HUES64 (cell line): ENCODE data around the gene TCEA2.
"Not testable (repeated sequence)": the region's sequence is repeated elsewhere in the genome, so short reads cannot be mapped to it uniquely, and the experiment has no call there.

Experiments
- H3K27ac ChIP-seq: 2 replicates; pipeline ENCODE4 v1.7.0; 2013; ENCODE audit warnings: low read depth, low read length, inconsistent platforms
- H3K27me3 ChIP-seq: 2 replicates; pipeline ENCODE4 v1.6.1; 2013; ENCODE audit warnings: mild to moderate bottlenecking, low read length; ENCODE audit not compliant: insufficient read depth
- H3K36me3 ChIP-seq: 2 replicates; pipeline ENCODE4 v1.6.1; 2013; ENCODE audit warnings: mild to moderate bottlenecking, low read length; ENCODE audit not compliant: insufficient read depth
- H3K4me1 ChIP-seq: 2 replicates; pipeline ENCODE4 v1.6.1; 2013; ENCODE audit warnings: mild to moderate bottlenecking, low read length, moderate library complexity; ENCODE audit not compliant: insufficient read depth
- H3K4me3 ChIP-seq: 2 replicates; pipeline ENCODE4 v1.5.1; 2013; ENCODE audit warnings: mild to moderate bottlenecking, low read length, moderate library complexity
- H3K9ac ChIP-seq: 2 replicates; pipeline ENCODE4 v1.6.1; 2013; ENCODE audit warnings: mild to moderate bottlenecking, low read depth, low read length
- H3K9me3 ChIP-seq: 2 replicates; pipeline ENCODE4 v1.6.1; 2013; ENCODE audit warnings: low read depth, low read length; ENCODE audit not compliant: insufficient read depth
- WGBS: fragments of 150-250, 120-280 bp; methylation state at CpG from one replicate; pipeline ENCODE4 v1.1.7; 2013; ENCODE audit warnings: missing lambda C conversion rate; 5-methylcytosine and 5-hydroxymethylcytosine counted together

TCEA2 gene

GRCh38 chr20:64083378-64083803 lies 20.4 kb downstream of the TCEA2 start:
- Histone ChIP-seq H3K27me3 (peaks cover 62% of the 10 kb centered on the region), H3K27ac (no peak overlapping the region), H3K4me3 (peak overlapping the region; percentile 64), H3K9ac (peak overlapping the region; percentile 66), H3K36me3 (no peaks in the 10 kb centered on the region), H3K9me3 (no peaks in the 10 kb centered on the region), H3K4me1 (peaks cover 12% of the 10 kb centered on the region)
- 1% methylated on average over 52 of the region's 52 CpGs for WGBS

DNA sequence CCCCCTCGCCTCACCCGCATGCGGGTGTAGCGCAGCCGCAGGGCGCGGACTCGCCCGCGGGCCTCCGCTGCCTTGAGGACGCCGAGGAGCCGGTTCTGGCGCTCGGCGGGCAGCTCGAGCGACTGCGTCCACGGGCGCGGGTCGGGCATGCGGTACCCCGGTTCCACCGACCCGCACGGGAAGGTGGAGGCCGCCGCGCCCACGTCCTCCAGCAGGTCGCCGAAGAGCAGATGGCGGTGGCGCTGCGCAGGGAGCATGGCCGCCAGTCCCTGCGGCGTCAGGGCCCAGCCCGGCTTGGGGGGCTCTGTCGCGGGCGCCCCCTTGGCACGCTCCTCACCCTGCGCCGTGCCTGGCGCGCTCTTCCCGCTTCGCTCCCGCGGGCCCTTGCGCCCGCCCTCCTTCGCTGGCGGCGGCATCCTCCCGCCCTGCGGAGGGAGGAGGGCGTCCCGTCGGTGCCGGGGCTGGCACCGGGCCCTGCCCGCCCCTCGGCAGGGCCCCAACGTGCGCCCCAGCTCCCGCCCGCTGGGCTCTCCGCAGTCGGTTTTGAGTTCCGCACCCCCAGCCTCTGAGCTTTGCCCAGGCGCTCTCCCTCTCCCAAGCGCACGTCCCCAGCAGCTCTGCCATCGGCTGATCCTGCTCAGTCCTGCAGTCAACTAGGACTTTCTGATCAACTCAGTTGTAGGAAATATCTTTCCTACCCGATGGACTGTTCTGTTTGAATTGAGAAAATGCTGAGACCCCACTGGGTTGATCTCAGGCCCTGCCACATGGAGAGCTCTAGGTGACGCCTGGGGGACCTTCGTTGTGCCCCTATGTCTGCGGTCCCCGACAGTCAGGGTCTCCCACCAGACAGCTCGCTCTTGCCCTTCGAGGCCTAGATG lies 21.0 kb downstream of the TCEA2 start, which contains the start of gene LKAAEAR1:
Gene LKAAEAR1 (minus strand): TSS at position 595 of the 881 bp plus-strand sequence. CDS start 179 bp downstream, at position 416.
- no peak within 1 kb of the TSS for H3K27ac ChIP-seq
- peaks cover 62% of the 10 kb centered on the region for H3K27me3 ChIP-seq
- H3K36me3 ChIP-seq, result no peaks in the 10 kb centered on the region
- peak within 1 kb of the TSS; percentile 66 for H3K9ac ChIP-seq
- WGBS, result 3% methylated on average over 86 of the region's 86 CpGs
- H3K9me3 ChIP-seq, result no peaks in the 10 kb centered on the region
- H3K4me1 ChIP-seq, result peaks cover 6% of the 10 kb centered on the region
- H3K4me3 ChIP-seq, result peak within 1 kb of the TSS; percentile 64

DNA sequence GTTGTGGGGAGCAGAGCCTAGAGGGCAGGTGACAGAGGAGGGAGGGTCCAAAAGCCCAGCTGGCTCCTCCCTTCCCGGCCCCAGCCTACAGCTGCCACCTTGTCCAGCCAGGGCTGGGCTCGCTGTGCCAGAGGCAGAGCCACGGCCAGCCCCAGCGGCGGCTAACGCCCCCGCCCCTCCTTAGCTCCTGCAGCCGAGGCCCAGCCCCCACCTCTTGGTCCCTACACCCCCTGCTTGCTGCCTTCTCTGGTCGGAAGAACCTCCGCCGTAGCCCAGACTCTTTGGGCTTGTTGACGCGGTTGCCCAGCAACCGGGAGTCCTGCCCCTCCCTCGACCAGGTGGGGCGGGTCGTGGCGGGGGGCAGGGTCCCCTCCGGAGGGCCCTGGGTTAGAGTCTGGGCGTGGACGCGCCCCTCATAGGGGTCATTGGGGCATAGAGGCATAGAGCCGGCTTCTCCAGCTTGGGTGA lies 21.7 kb downstream of the TCEA2 start:
- Histone ChIP-seq H3K27ac (no peak overlapping the region), H3K27me3 (peaks cover 62% of the 10 kb centered on the region), H3K9me3 (no peaks in the 10 kb centered on the region), H3K9ac (no peak overlapping the region; the same call in 1 of the 2 replicates), H3K36me3 (no peaks in the 10 kb centered on the region), H3K4me1 (peaks cover 4% of the 10 kb centered on the region), H3K4me3 (peak overlapping the region; percentile 64)
- WGBS, result 12% methylated on average over 23 of the region's 23 CpGs

DNA sequence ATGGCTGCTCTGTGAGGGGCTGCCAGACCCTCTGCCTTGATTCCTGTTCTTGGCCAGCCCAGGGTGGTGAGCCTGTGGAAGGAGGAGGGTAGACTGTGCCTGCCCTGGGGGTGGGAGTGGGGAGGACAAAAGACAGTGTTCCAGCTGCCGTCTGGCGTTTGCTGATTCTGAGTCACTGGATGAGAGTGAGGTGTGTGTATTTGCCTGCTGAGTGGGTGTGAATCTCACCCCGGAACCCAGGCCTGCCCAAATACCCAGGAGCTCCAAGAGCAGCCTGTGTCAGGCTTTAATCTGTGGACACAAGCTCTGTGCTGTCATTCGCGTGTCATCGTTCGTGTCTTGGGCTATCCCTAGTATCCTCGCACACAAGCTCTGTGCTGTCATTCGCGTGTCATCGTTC lies 23.8 kb downstream of the TCEA2 start:
- no peaks in the 10 kb centered on the region for H3K36me3 ChIP-seq
- no peaks in the 10 kb centered on the region for H3K9me3 ChIP-seq
- peaks cover 4% of the 10 kb centered on the region for H3K4me1 ChIP-seq
- no peak overlapping the region for H3K27ac ChIP-seq
- 85% methylated on average over 6 of the region's 11 CpGs for WGBS
- H3K27me3 ChIP-seq, result peaks cover 45% of the 10 kb centered on the region
- no peak overlapping the region for H3K9ac ChIP-seq
- no peak overlapping the region for H3K4me3 ChIP-seq

- H3K9ac ChIP-seq, H3K36me3 ChIP-seq, H3K27ac ChIP-seq, H3K4me1 ChIP-seq, H3K4me3 ChIP-seq, H3K9me3 ChIP-seq: not testable (repeated sequence)
- WGBS, result 89% methylated on average over 5 of the region's 36 CpGs
- peaks cover 40% of the 10 kb centered on the region for H3K27me3 ChIP-seq
These were observed 24.3 kb downstream of the TCEA2 start for GRCh38 chr20:64087226-64087825.

GRCh38 chr20:64088586-64088985 lies 25.6 kb downstream of the TCEA2 start:
- not testable (repeated sequence) for H3K9ac ChIP-seq, H3K4me1 ChIP-seq, H3K4me3 ChIP-seq, H3K27ac ChIP-seq, H3K36me3 ChIP-seq, H3K9me3 ChIP-seq
- H3K27me3 ChIP-seq, result peaks cover 29% of the 10 kb centered on the region

DNA sequence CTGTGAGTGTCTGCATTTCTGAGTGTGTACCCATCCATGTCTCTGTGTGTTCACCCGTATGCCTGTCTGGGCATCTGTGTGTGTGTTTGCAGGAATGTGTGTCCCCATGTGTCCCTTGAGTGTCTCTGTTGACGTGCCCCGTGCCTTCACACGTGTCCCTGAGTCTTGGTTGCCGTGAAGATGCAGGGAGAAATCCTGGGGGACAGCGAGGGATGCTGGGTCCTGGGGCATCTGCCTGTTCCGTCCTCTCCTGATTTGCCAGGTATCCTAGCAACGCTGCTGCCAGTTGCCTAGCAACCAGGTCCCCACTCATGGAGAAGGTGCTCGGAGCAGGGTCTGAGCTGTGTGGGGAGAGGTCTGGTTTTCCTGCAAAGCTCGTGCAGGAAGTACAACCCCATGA lies 27.2 kb downstream of the TCEA2 start:
- 79% methylated on average over 10 of the region's 10 CpGs for WGBS

GRCh38 chr20:64091340-64091739 lies 28.3 kb downstream of the TCEA2 start:
- H3K9me3 ChIP-seq, result no peaks in the 10 kb centered on the region
- no peak overlapping the region for H3K27ac ChIP-seq
- WGBS, result 88% methylated on average over 19 of the region's 19 CpGs
- no peaks in the 10 kb centered on the region for H3K36me3 ChIP-seq
- H3K4me1 ChIP-seq, result no peaks in the 10 kb centered on the region
- H3K9ac ChIP-seq, result no peak overlapping the region
- peaks cover 1% of the 10 kb centered on the region; the same call in 1 of the 2 replicates for H3K27me3 ChIP-seq
- no peak overlapping the region for H3K4me3 ChIP-seq

More for the DNA sequence above, 27.2 kb downstream of the TCEA2 start:
- H3K9ac ChIP-seq, result no peak overlapping the region
- no peaks in the 10 kb centered on the region for H3K9me3 ChIP-seq
- H3K36me3 ChIP-seq, result no peaks in the 10 kb centered on the region
- no peak overlapping the region for H3K27ac ChIP-seq
- H3K4me1 ChIP-seq, result no peaks in the 10 kb centered on the region
- no peak overlapping the region for H3K4me3 ChIP-seq
- H3K27me3 ChIP-seq, result peaks cover 13% of the 10 kb centered on the region

DNA sequence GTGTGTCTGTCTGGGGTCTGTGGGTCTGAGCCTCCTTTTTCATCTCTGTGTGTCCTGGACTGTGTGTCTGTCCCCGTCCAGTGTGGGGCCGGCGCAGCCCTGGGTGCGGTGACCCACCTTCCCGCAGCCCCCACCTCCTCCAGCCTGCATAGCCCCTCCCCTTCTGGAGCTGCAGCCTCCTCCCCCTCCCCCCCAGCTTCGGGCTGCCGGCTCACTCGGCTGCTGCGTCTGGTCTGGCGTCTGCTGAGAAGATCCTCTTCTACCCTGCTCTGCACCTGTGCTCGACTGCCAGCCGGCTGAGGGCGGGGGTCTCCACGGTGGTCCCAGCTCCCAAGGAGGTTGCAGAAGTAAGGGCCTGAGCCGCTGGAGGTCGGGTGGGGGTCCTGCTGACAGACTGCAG lies 28.8 kb downstream of the TCEA2 start:
- H3K4me1 ChIP-seq, result no peaks in the 10 kb centered on the region
- H3K9me3 ChIP-seq, result no peaks in the 10 kb centered on the region
- no peak overlapping the region for H3K27ac ChIP-seq
- H3K27me3 ChIP-seq, result no peaks in the 10 kb centered on the region
- H3K4me3 ChIP-seq, result no peak overlapping the region
- H3K9ac ChIP-seq, result no peak overlapping the region
- no peaks in the 10 kb centered on the region for H3K36me3 ChIP-seq
- WGBS, result 35% methylated on average over 16 of the region's 16 CpGs

DNA sequence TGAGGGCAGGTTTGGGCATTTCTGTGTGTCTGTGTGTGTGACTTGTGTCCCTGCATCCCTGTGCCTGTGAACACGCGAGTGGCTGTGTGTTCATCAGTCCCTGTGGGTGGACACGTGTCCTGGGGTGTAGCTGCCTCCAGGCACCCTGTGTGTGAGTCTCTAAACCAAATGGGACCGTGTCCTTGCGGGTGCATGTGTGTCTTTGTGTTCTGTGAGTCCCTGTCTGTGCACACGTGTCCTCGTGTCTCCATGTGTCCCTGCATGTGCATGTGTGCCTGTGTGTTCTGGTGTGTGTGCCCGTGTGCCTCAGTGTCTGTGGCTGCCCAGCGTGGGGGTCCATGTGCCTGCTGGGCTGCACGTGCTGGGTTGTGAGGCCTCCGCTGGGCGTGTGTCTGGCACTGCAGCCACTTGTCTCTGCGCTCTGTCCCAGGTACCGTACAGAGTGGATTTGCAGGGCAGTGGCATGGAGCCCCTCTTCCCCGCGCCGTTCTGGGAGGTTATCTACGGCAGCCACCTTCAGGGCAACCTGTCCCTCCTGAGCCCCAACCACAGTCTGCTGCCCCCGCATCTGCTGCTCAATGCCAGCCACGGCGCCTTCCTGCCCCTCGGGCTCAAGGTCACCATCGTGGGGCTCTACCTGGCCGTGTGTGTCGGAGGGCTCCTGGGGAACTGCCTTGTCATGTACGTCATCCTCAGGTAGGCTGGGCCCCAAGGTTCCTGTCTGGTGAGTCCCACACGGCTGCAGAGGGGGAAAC lies 29.4 kb downstream of the TCEA2 start:
- Histone ChIP-seq H3K4me3 (no peak overlapping the region), H3K27me3 (no peaks in the 10 kb centered on the region), H3K36me3 (no peaks in the 10 kb centered on the region), H3K9ac (no peak overlapping the region), H3K27ac (no peak overlapping the region), H3K9me3 (no peaks in the 10 kb centered on the region), H3K4me1 (no peaks in the 10 kb centered on the region)
- 86% methylated on average over 27 of the region's 27 CpGs for WGBS

- Histone ChIP-seq H3K9me3 (no peaks in the 10 kb centered on the region), H3K4me3 (no peak overlapping the region), H3K4me1 (no peaks in the 10 kb centered on the region), H3K27me3 (no peaks in the 10 kb centered on the region), H3K27ac (no peak overlapping the region), H3K36me3 (no peaks in the 10 kb centered on the region), H3K9ac (no peak overlapping the region)
- 75% methylated on average over 9 of the region's 9 CpGs for WGBS
These were observed 30.1 kb downstream of the TCEA2 start for GRCh38 chr20:64093013-64093503.
